HepG2 (cell line): ENCODE measurements around the gene DAZAP1. TPM values are rescaled to one million over a fixed set of nuclear protein-coding genes. Genes with fewer than 3 reads are reported as not detected.
A peak's percentile ranks its signal among the peaks of the same experiment; 100 is the strongest.

Experiments
- BHLHE40 ChIP-seq: IDR thresholded peaks from 2 replicates; pipeline ENCODE4 v1.6.1; 2011; ENCODE audit warnings: low read length, improper control_type of control experiment
- ELF3 ChIP-seq: IDR thresholded peaks from 2 replicates; pipeline ENCODE4 v1.6.1; 2016; ENCODE audit warnings: missing genetic modification reagents, missing compliant biosample characterization
- GLMP ChIP-seq: sonication (generic); formaldehyde crosslinking; IDR thresholded peaks from 2 replicates; pipeline ENCODE4 v1.9.0; 2021; ENCODE audit warnings: missing genetic modification reagents, mild to moderate bottlenecking, borderline replicate concordance
- PAXIP1 ChIP-seq: sonication (generic); formaldehyde crosslinking; conservative IDR thresholded peaks from 2 replicates; pipeline ENCODE4 v1.4.0; 2020; ENCODE audit warnings: mild to moderate bottlenecking, missing genetic modification reagents, moderate library complexity
- PHF8 ChIP-seq: sonication (generic); formaldehyde crosslinking; IDR thresholded peaks from 2 replicates; pipeline ENCODE4 v1.5.0; 2020; ENCODE audit warnings: missing genetic modification reagents
- REL ChIP-seq: sonication (generic); formaldehyde crosslinking; conservative IDR thresholded peaks from 2 replicates; pipeline ENCODE4 v1.8.0; 2022; ENCODE audit warnings: mild to moderate bottlenecking, missing genetic modification reagents, moderate library complexity
- SRSF1 ChIP-seq: fragments of 200-400 bp; formaldehyde crosslinking; optimal IDR thresholded peaks from 2 replicates; pipeline ENCODE3; 2017; ENCODE audit warnings: mild to moderate bottlenecking, low read depth, low read length, moderate library complexity
- ZGPAT ChIP-seq: IDR thresholded peaks from 2 replicates; pipeline ENCODE4 v1.6.1; 2016; ENCODE audit warnings: mild to moderate bottlenecking
- ZNF331 ChIP-seq: sonication (generic); formaldehyde crosslinking; IDR thresholded peaks from 2 replicates; pipeline ENCODE4 v1.4.0; 2020; ENCODE audit warnings: missing genetic modification reagents
- ZNF350 ChIP-seq: sonication (generic); formaldehyde crosslinking; IDR thresholded peaks from 2 replicates; pipeline ENCODE4 v1.4.0; 2020; ENCODE audit warnings: mild to moderate bottlenecking, low read depth, missing genetic modification reagents, borderline replicate concordance
- ZNF451 ChIP-seq: sonication (generic); formaldehyde crosslinking; IDR thresholded peaks from 2 replicates; pipeline ENCODE4 v1.5.0; 2020; ENCODE audit warnings: mild to moderate bottlenecking, missing genetic modification reagents
- ZNF605 ChIP-seq: sonication (generic); formaldehyde crosslinking; IDR thresholded peaks from 2 replicates; pipeline ENCODE4 v1.8.0; 2022; ENCODE audit warnings: mild to moderate bottlenecking, missing genetic modification reagents
- ZNF615 ChIP-seq: sonication (generic); formaldehyde crosslinking; IDR thresholded peaks from 2 replicates; pipeline ENCODE4 v1.5.0; 2020; ENCODE audit warnings: mild to moderate bottlenecking, missing genetic modification reagents, borderline replicate concordance
- ZNF776 ChIP-seq: sonication (generic); formaldehyde crosslinking; IDR thresholded peaks from 2 replicates; pipeline ENCODE4 v1.4.0; 2020; ENCODE audit warnings: mild to moderate bottlenecking, missing genetic modification reagents
- polyA plus RNA-seq, 8 experiments: library from polyadenylated mRNA; depleted of rRNA in 3 of 8; stranded (reverse) in 7 of 8; unstranded in 1 of 8; fragments of >200 nt; fragmentation: Illumina TruSeq in 4 of 8; extraction: Trizol in 4 of 8; gene quantifications; 2 replicates each; pipeline versions ENCODE4 v1.2.1 to v1.2.3, GENCODE V29; 2011 to 2016; ENCODE audit warnings: low read depth in 4 of 8, missing spikeins in 1 of 8, mixed read lengths in 1 of 8; ENCODE audit not compliant: insufficient read depth in 1 of 8
- total RNA-seq, 5 experiments: library from RNA; depleted of rRNA; stranded (reverse); fragments of >200 nt; fragmentation: Illumina TruSeq; extraction: Trizol; gene quantifications; 2 replicates each; pipeline ENCODE4 v1.2.3, GENCODE V29; 2016; ENCODE audit warnings: low read depth in 1 of 5
- TF ChIP-seq, protein P1 (sequence below): sonication (generic); formaldehyde crosslinking; IDR thresholded peaks from 2 replicates; pipeline ENCODE4 v1.4.0; 2020; ENCODE audit warnings: missing genetic modification reagents, low read depth, mild to moderate bottlenecking, borderline replicate concordance
- TF ChIP-seq, protein P2 (sequence below): IDR thresholded peaks from 2 replicates; pipeline ENCODE4 v1.6.1; 2016; ENCODE audit warnings: low read depth, borderline replicate concordance
- TF ChIP-seq, protein P3 (sequence below): sonication (generic); formaldehyde crosslinking; IDR thresholded peaks from 2 replicates; pipeline ENCODE4 v1.8.1; 2023; ENCODE audit warnings: mild to moderate bottlenecking, missing genetic modification reagents
- TF ChIP-seq, protein P4 (sequence below): sonication (generic); formaldehyde crosslinking; IDR thresholded peaks from 2 replicates; pipeline ENCODE4 v1.5.0; 2020; ENCODE audit warnings: missing genetic modification reagents

Gene DAZAP1
- total and polyA plus RNA-seq, 2 of the 13 experiments (the other 11 are each of a cell fraction or from before 2014, with no cell fraction given), result 63.3 to 79.2 TPM

DNA sequence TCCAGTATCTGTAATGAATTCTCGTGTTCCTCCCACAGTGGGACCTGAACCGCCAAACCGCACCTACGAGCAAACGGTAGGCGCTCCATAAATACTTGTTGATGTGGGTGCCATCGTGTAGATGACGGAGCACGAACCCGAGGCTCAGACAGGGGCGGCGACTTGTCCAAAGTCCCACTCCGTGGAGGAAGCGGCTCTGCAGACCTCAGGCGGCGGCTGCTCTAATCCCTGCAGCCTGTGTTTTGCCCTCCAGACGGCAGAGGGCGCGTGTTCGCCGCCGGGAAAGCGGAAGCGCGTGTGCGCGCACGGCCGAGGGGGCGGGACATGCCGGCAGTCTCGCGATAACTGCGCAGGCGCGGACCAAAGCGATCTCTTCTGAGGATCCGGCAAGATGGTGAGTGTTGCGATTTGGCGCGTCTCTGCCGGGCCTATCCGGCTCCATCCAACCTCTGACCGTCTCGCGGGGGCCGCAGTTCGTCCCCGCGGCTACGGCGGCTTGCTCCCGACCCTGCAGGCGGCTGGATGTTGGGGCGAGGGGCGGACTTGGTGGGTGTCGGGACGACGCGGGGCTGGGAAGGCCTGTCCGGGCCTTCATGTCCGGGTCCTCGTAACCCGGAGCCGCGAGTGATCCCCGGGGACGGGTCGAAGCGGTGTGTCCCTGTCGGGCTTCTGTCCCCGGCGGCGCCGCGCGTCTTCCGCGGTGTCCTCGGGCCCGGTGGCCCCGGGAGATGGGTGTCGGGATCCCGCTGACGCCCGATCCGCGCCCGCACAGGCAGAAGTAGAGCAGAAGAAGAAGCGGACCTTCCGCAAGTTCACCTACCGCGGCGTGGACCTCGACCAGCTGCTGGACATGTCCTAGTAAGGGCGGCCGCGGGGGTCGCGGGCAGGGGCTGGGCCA, 30.9 kb downstream of the DAZAP1 start, which contains the start of gene RPS15 (continued):
- TF ChIP-seq ZNF350 (CRISPR knock-in tag) (peak; percentile 99; the same call in 1 of the 2 replicates), PHF8 (CRISPR knock-in tag) (peak; percentile 99), ZNF605 (CRISPR knock-in tag) (peak; percentile 90), REL (CRISPR knock-in tag) (peak; percentile 96; the same call in 1 of the 2 replicates), SRSF1 (peak; percentile 97), ZNF776 (peak; percentile 84; the same call in 1 of the 2 replicates), GLMP (CRISPR knock-in tag) (no peak), BHLHE40 (peak; percentile 36), ZNF331 (CRISPR knock-in tag) (peak; percentile 93), ELF3 (CRISPR knock-in tag) (peak; percentile 97), ZGPAT (CRISPR knock-in tag) (peak; percentile 99), ZNF451 (CRISPR knock-in tag) (0 out of 2 replicates have a peak, but pooled peaks have one; percentile 55), ZNF615 (CRISPR knock-in tag) (peak; percentile 37; the same call in 1 of the 2 replicates), PAXIP1 (CRISPR knock-in tag) (peak; percentile 81)
- TF ChIP-seq, protein P1, sequence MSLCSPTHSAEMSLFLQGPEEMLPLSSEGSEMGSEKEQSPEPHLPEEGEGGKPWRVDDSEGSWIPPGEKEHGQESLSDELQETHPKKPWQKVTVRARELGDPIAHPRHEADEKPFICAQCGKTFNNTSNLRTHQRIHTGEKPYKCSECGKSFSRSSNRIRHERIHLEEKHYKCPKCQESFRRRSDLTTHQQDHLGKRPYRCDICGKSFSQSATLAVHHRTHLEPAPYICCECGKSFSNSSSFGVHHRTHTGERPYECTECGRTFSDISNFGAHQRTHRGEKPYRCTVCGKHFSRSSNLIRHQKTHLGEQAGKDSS (CRISPR knock-in tag), result peak; percentile 70; the same call in 1 of the 2 replicates
- TF ChIP-seq, protein P2, sequence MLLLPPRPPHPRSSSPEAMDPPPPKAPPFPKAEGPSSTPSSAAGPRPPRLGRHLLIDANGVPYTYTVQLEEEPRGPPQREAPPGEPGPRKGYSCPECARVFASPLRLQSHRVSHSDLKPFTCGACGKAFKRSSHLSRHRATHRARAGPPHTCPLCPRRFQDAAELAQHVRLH (CRISPR knock-in tag), result peak; percentile 92; the same call in 1 of the 2 replicates
- TF ChIP-seq, protein P3, sequence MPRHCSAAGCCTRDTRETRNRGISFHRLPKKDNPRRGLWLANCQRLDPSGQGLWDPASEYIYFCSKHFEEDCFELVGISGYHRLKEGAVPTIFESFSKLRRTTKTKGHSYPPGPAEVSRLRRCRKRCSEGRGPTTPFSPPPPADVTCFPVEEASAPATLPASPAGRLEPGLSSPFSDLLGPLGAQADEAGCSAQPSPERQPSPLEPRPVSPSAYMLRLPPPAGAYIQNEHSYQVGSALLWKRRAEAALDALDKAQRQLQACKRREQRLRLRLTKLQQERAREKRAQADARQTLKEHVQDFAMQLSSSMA (CRISPR knock-in tag), result peak; percentile 92
- TF ChIP-seq, protein P4, sequence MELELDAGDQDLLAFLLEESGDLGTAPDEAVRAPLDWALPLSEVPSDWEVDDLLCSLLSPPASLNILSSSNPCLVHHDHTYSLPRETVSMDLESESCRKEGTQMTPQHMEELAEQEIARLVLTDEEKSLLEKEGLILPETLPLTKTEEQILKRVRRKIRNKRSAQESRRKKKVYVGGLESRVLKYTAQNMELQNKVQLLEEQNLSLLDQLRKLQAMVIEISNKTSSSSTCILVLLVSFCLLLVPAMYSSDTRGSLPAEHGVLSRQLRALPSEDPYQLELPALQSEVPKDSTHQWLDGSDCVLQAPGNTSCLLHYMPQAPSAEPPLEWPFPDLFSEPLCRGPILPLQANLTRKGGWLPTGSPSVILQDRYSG (CRISPR knock-in tag), result peak; percentile 74; the same call in 1 of the 2 replicates
